Prostate gland (tissue), 2 donors: ENCODE data around the gene AGFG1. TPM values are rescaled to one million over a fixed set of nuclear protein-coding genes. Genes with fewer than 3 reads are reported as not detected.
"Not testable (repeated sequence)": the region's sequence is repeated elsewhere in the genome, so short reads cannot be mapped to it uniquely, and the experiment has no call there.

ENCODE experiments used
- DNase-seq: peaks from one replicate; pipeline ENCODE4 v3.0.0-alpha.2; 2019; ENCODE audit warnings: low spot score
- H3K27ac ChIP-seq, 2 donors: fragments of 200-600 bp; sonication (generic); 2 replicates each; pipeline ENCODE4 v1.5.1; 2017 to 2019
- H3K27me3 ChIP-seq: fragments of 200-600 bp; sonication (generic); replicated peaks from 2 replicates; pipeline ENCODE4 v1.5.1; 2019; ENCODE audit not compliant: insufficient read depth
- H3K36me3 ChIP-seq, 2 donors: fragments of 200-600 bp; sonication (generic); 1 replicate in 1 of 2; 2 replicates in 1 of 2; pipeline versions ENCODE4 v1.5.1 to v1.8.1; 2017 to 2019
- H3K4me1 ChIP-seq: fragments of 200-600 bp; sonication (generic); replicated peaks from 2 replicates; pipeline ENCODE4 v1.5.1; 2019
- H3K4me3 ChIP-seq, 2 donors: fragments of 200-600 bp; sonication (generic); 2 replicates each; pipeline ENCODE4 v1.5.1; 2017 to 2019
- H3K9me3 ChIP-seq: fragments of 200-600 bp; sonication (generic); 2 replicates; pipeline ENCODE4 v1.5.1; 2017
- CTCF ChIP-seq, 4 experiments: fragments of 200-600 bp in 2 of 4; fragments of 450-650 bp in 2 of 4; sonication (generic) in 2 of 4; IDR thresholded peaks; 1 replicate in 3 of 4; 2 replicates in 1 of 4; pipeline ENCODE4 v1.5.1; 2016 to 2019; ENCODE audit warnings: antibody characterized with exemption in 4 of 4, mild to moderate bottlenecking in 2 of 4, moderate library complexity in 2 of 4
- POLR2A ChIP-seq: fragments of 450-650 bp; IDR thresholded peaks from one replicate; pipeline ENCODE4 v1.6.1; 2016; ENCODE audit warnings: antibody characterized with exemption, mild to moderate bottlenecking
- POLR2AphosphoS5 ChIP-seq: sonication (generic); formaldehyde crosslinking; IDR thresholded peaks from one replicate; pipeline ENCODE4 v1.6.1; 2017; ENCODE audit warnings: antibody characterized with exemption
- WGBS: methylation state at CpG from one replicate; pipeline ENCODE4 v1.1.5; 2018; 5-methylcytosine and 5-hydroxymethylcytosine counted together
- intact Hi-C: fragments of 100-400 bp; cut with DNase I; formaldehyde crosslinking; loops from one replicate; pipeline ENCODE4 v1.14.2; 2022
- total RNA-seq, 2 donors: library from RNA; depleted of rRNA; stranded (reverse); fragments of >200 nt; gene quantifications; one replicate each; pipeline ENCODE4 v1.1.0, GENCODE V29; 2016

AGFG1 gene
- total RNA-seq, 2 donors from 2014 or later: 40.3 to 73.7 TPM

GRCh38 chr2:227597998-227598397 is 126.0 kb downstream of the AGFG1 start:
- no peak overlapping the region for H3K4me3 ChIP-seq
- TF ChIP-seq CTCF (IDR thresholded peaks at IDR 0.05): no peak
- no peak for TF ChIP-seq POLR2A
- TF ChIP-seq POLR2AphosphoS5: no peak
- no peak for DNase-seq
- WGBS: 56% methylated on average over 4 of the region's 4 CpGs
- no peak overlapping the region for H3K27ac ChIP-seq
- H3K4me1 ChIP-seq: no peaks in the 10 kb centered on the region
- H3K9me3 ChIP-seq: no peaks in the 10 kb centered on the region
- H3K36me3 ChIP-seq: no peaks in the 10 kb centered on the region
- intact Hi-C loops: no loop called here
- H3K27me3 ChIP-seq: no peaks in the 10 kb centered on the region

- DNase-seq, H3K4me3 ChIP-seq, H3K36me3 ChIP-seq, H3K27ac ChIP-seq, H3K4me1 ChIP-seq, H3K27me3 ChIP-seq, intact Hi-C loops, H3K9me3 ChIP-seq: not testable (repeated sequence)
- WGBS: 75% methylated on average over 16 of the region's 16 CpGs
Measured at GRCh38 chr2:227598835-227599503, 127.0 kb downstream of the AGFG1 start, which contains the start of gene SCYGR2. Gene SCYGR2, plus strand, starts transcription at chr2:227598893. Its CDS starts 0 bp downstream, at chr2:227598893.

GRCh38 chr2:227602358-227602757 is 130.4 kb downstream of the AGFG1 start:
- no peaks in the 10 kb centered on the region for H3K36me3 ChIP-seq
- H3K9me3 ChIP-seq: no peaks in the 10 kb centered on the region
- DNase-seq: no peak
- no peaks in the 10 kb centered on the region for H3K27me3 ChIP-seq
- H3K4me3 ChIP-seq: no peak overlapping the region
- intact Hi-C loops: no loop called here
- TF ChIP-seq CTCF (IDR thresholded peaks at IDR 0.05): no peak
- TF ChIP-seq POLR2A: no peak
- no peak for TF ChIP-seq POLR2AphosphoS5
- WGBS: 70% methylated on average over 3 of the region's 3 CpGs
- no peaks in the 10 kb centered on the region for H3K4me1 ChIP-seq
- no peak overlapping the region for H3K27ac ChIP-seq

GRCh38 chr2:227606476-227606875 is 134.5 kb downstream of the AGFG1 start:
- Histone ChIP-seq H3K4me3 (no peak overlapping the region), H3K27ac (no peak overlapping the region), H3K4me1 (no peaks in the 10 kb centered on the region), H3K36me3 (no peaks in the 10 kb centered on the region), H3K27me3 (no peaks in the 10 kb centered on the region), H3K9me3 (no peaks in the 10 kb centered on the region)
- intact Hi-C loops: no loop called here
- TF ChIP-seq CTCF (IDR thresholded peaks at IDR 0.05) (no peak), POLR2A (no peak), POLR2AphosphoS5 (no peak)
- 85% methylated on average over 1 of the region's 1 CpG for WGBS
- no peak for DNase-seq

- no peaks in the 10 kb centered on the region for H3K9me3 ChIP-seq
- H3K36me3 ChIP-seq: no peaks in the 10 kb centered on the region
- no peaks in the 10 kb centered on the region for H3K4me1 ChIP-seq
- peaks cover 2% of the 10 kb centered on the region for H3K27me3 ChIP-seq
- H3K27ac ChIP-seq: no peak overlapping the region
- intact Hi-C loops: no loop called here
- DNase-seq: no peak
- 57% methylated on average over 3 of the region's 3 CpGs for WGBS
- H3K4me3 ChIP-seq: no peak overlapping the region
- TF ChIP-seq POLR2A: no peak
- TF ChIP-seq POLR2AphosphoS5: no peak
- TF ChIP-seq CTCF (IDR thresholded peaks at IDR 0.05): no peak
Measured at GRCh38 chr2:227607941-227608340, 136.0 kb downstream of the AGFG1 start.
